Neural progenitor cell (in vitro differentiated cells): ENCODE measurements around the gene BAIAP3. TPM values are rescaled to one million over a fixed set of nuclear protein-coding genes. Genes with fewer than 3 reads are reported as not detected.

Source experiments
- DNase-seq: peaks from one replicate; pipeline ENCODE4 v3.0.0-alpha.2; 2016; ENCODE audit warnings: low spot score
- H2AFZ ChIP-seq: fragments of 200-600 bp; sonication (generic); replicated peaks from 2 replicates; pipeline ENCODE4 v1.6.1; 2016; ENCODE audit warnings: antibody characterized with exemption
- H3F3A ChIP-seq: fragments of 200-600 bp; sonication (generic); 2 replicates; pipeline ENCODE4 v1.6.1; 2016; ENCODE audit warnings: antibody characterized with exemption, low read depth
- H3K27ac ChIP-seq: fragments of 200-600 bp; sonication (generic); 2 replicates; pipeline ENCODE4 v1.5.1; 2016; ENCODE audit warnings: mild to moderate bottlenecking
- H3K27me3 ChIP-seq: fragments of 200-600 bp; sonication (generic); 2 replicates; pipeline ENCODE4 v1.6.1; 2016; ENCODE audit warnings: mild to moderate bottlenecking, moderate library complexity
- H3K36me3 ChIP-seq: fragments of 200-600 bp; sonication (generic); 2 replicates; pipeline ENCODE4 v1.5.1; 2016
- H3K4me1 ChIP-seq: fragments of 200-600 bp; sonication (generic); 2 replicates; pipeline ENCODE4 v1.6.1; 2016; ENCODE audit warnings: mixed run types
- H3K4me2 ChIP-seq: fragments of 200-600 bp; sonication (generic); 2 replicates; pipeline ENCODE4 v1.6.1; 2016
- H3K4me3 ChIP-seq: fragments of 200-600 bp; sonication (generic); 2 replicates; pipeline ENCODE4 v1.5.1; 2016
- H3K79me2 ChIP-seq: fragments of 200-600 bp; sonication (generic); 2 replicates; pipeline ENCODE4 v1.6.1; 2016; ENCODE audit warnings: low read depth
- H3K9ac ChIP-seq: fragments of 200-600 bp; sonication (generic); 2 replicates; pipeline ENCODE4 v1.6.1; 2016
- H3K9me3 ChIP-seq: fragments of 200-600 bp; sonication (generic); 2 replicates; pipeline ENCODE4 v1.5.1; 2016; ENCODE audit warnings: low read depth
- H4K20me1 ChIP-seq: fragments of 200-600 bp; sonication (generic); 2 replicates; pipeline ENCODE4 v1.6.1; 2016; ENCODE audit warnings: low read depth
- H3K27ac Mint-ChIP-seq: 3 replicates; pipeline ENCODE4 v1.8.0; 2021; ENCODE audit warnings: mixed read lengths
- H3K27me3 Mint-ChIP-seq: 2 replicates; pipeline ENCODE4 v1.8.0; 2022; ENCODE audit warnings: low read depth, mild to moderate bottlenecking, inconsistent platforms, moderate library complexity, mixed read lengths; ENCODE audit not compliant: insufficient read depth
- H3K36me3 Mint-ChIP-seq: 3 replicates; pipeline ENCODE4 v1.8.0; 2021; ENCODE audit warnings: mixed read lengths
- H3K4me1 Mint-ChIP-seq: 3 replicates; pipeline ENCODE4 v1.8.0; 2021; ENCODE audit warnings: mixed read lengths
- H3K4me3 Mint-ChIP-seq: 3 replicates; pipeline ENCODE4 v1.8.0; 2021; ENCODE audit warnings: mild to moderate bottlenecking, moderate library complexity, mixed read lengths
- H3K9me3 Mint-ChIP-seq: 3 replicates; pipeline ENCODE4 v1.8.0; 2020; ENCODE audit warnings: mixed read lengths
- CTCF ChIP-seq: fragments of 200-600 bp; sonication (generic); IDR thresholded peaks from 2 replicates; pipeline ENCODE4 v1.5.1; 2017; ENCODE audit warnings: antibody characterized with exemption, mild to moderate bottlenecking
- EZH2 ChIP-seq: fragments of 200-600 bp; sonication (generic); IDR thresholded peaks from 2 replicates; pipeline ENCODE4 v1.6.1; 2017; ENCODE audit warnings: antibody characterized with exemption, mild to moderate bottlenecking, moderate library complexity
- EZH2phosphoT487 ChIP-seq: fragments of 200-600 bp; sonication (generic); IDR thresholded peaks from 2 replicates; pipeline ENCODE4 v1.6.1; 2017; ENCODE audit warnings: antibody characterized with exemption
- total RNA-seq: library from RNA; depleted of rRNA; stranded (reverse); fragments of >200 nt; gene quantifications from 2 replicates; pipeline ENCODE4 v1.2.3, GENCODE V29; 2015; ENCODE audit warnings: low replicate concordance

Gene BAIAP3
- total RNA-seq, 1 donor from 2014 or later, result 0.34 TPM

GRCh38 chr16:1330931-1331711 lies 2.3 kb upstream of the BAIAP3 start:
- H3K36me3 Mint-ChIP-seq, result peaks cover 3% of the 10 kb centered on the region
- Histone ChIP-seq H3K4me3 (peak overlapping the region; percentile 35), H3K27ac (no peak overlapping the region), H3K4me2 (peak overlapping the region; percentile 73), H3K9ac (no peak overlapping the region), H3K36me3 (no peaks in the 10 kb centered on the region), H2AFZ (no peak overlapping the region), H3F3A (peaks cover 37% of the 10 kb centered on the region), H3K9me3 (no peaks in the 10 kb centered on the region), H3K4me1 (peaks cover 16% of the 10 kb centered on the region), H3K27me3 (peaks cover 63% of the 10 kb centered on the region), H3K79me2 (no peaks in the 10 kb centered on the region), H4K20me1 (peaks cover 48% of the 10 kb centered on the region)
- H3K27ac Mint-ChIP-seq, result no peak overlapping the region
- H3K4me3 Mint-ChIP-seq, result peak overlapping the region; percentile 72
- peaks cover 27% of the 10 kb centered on the region for H3K4me1 Mint-ChIP-seq
- TF ChIP-seq CTCF, result no peak
- no peaks in the 10 kb centered on the region for H3K9me3 Mint-ChIP-seq
- H3K27me3 Mint-ChIP-seq, result peaks cover 24% of the 10 kb centered on the region
- DNase-seq, result no peak

- Histone ChIP-seq H2AFZ (no peak overlapping the region), H3K9ac (no peak overlapping the region)
- H3K4me3 Mint-ChIP-seq, result peak overlapping the region; percentile 84
Observed at GRCh38 chr16:1331712-1332617, 1.5 kb upstream of the BAIAP3 start.

GRCh38 chr16:1332618-1333148 lies 762 bp upstream of the BAIAP3 start:
- peaks cover 20% of the 10 kb centered on the region for H3K27me3 Mint-ChIP-seq
- Histone ChIP-seq H3K9ac (no peak overlapping the region), H3K4me1 (peaks cover 16% of the 10 kb centered on the region)

More at GRCh38 chr16:1331712-1332617, 1.5 kb upstream of the BAIAP3 start:
- Histone ChIP-seq H3K79me2 (no peaks in the 10 kb centered on the region), H3F3A (peaks cover 30% of the 10 kb centered on the region), H3K4me1 (peaks cover 16% of the 10 kb centered on the region), H3K4me2 (peak overlapping the region; percentile 73), H3K27ac (no peak overlapping the region), H3K36me3 (no peaks in the 10 kb centered on the region), H3K9me3 (no peaks in the 10 kb centered on the region), H4K20me1 (peaks cover 48% of the 10 kb centered on the region), H3K27me3 (peaks cover 71% of the 10 kb centered on the region), H3K4me3 (peak overlapping the region; percentile 35)
- DNase-seq, result peak; percentile 85
- Mint-ChIP-seq H3K9me3 (no peaks in the 10 kb centered on the region), H3K27ac (no peak overlapping the region), H3K27me3 (peaks cover 22% of the 10 kb centered on the region), H3K4me1 (peaks cover 31% of the 10 kb centered on the region), H3K36me3 (no peaks in the 10 kb centered on the region)
- TF ChIP-seq EZH2 (peak; percentile 34), EZH2phosphoT487 (no peak)

More at GRCh38 chr16:1332618-1333148, 762 bp upstream of the BAIAP3 start:
- no peaks in the 10 kb centered on the region for H3K79me2 ChIP-seq
- H3K4me3 ChIP-seq, result no peak overlapping the region
- TF ChIP-seq EZH2phosphoT487 (peak; percentile 95), CTCF (no peak), EZH2 (peak; percentile 83)
- Mint-ChIP-seq H3K4me3 (peak overlapping the region; percentile 84), H3K27ac (no peak overlapping the region), H3K4me1 (peaks cover 36% of the 10 kb centered on the region), H3K9me3 (no peaks in the 10 kb centered on the region), H3K36me3 (no peaks in the 10 kb centered on the region)
- peak overlapping the region; percentile 77 for H3K4me2 ChIP-seq
- peaks cover 48% of the 10 kb centered on the region for H4K20me1 ChIP-seq
- H3K27ac ChIP-seq, result no peak overlapping the region
- no peaks in the 10 kb centered on the region for H3K36me3 ChIP-seq
- peaks cover 78% of the 10 kb centered on the region for H3K27me3 ChIP-seq
- no peaks in the 10 kb centered on the region for H3K9me3 ChIP-seq
- no peak for DNase-seq
- H2AFZ ChIP-seq, result no peak overlapping the region
- H3F3A ChIP-seq, result peaks cover 23% of the 10 kb centered on the region
